NCI-H524 treated with DMSO at 0.1 percent for 48 hours (cell line): ENCODE measurements around the gene LHX3.

ENCODE experiments used
- DNase-seq: peaks from one replicate; lab custom pipeline; 2025; lab: John Stamatoyannopoulos, UW

Gene LHX3

GRCh38 chr9:136226680-136227407 is 21.9 kb upstream of the LHX3 start:
- DNase-seq, result no peak

- DNase-seq, result no peak
These were observed 21.1 kb upstream of the LHX3 start for GRCh38 chr9:136225748-136226679.

GRCh38 chr9:136225366-136225747 is 20.4 kb upstream of the LHX3 start:
- no peak for DNase-seq

- no peak for DNase-seq
These were observed 19.1 kb upstream of the LHX3 start for GRCh38 chr9:136223871-136224640.

- DNase-seq, result no peak
These were observed 18.0 kb upstream of the LHX3 start for GRCh38 chr9:136222906-136223285.

- DNase-seq, result no peak
These were observed 17.4 kb upstream of the LHX3 start for GRCh38 chr9:136222166-136222905.

GRCh38 chr9:136220017-136220729 is 15.2 kb upstream of the LHX3 start:
- no peak for DNase-seq

- DNase-seq, result peak; percentile 93
These were observed 14.3 kb upstream of the LHX3 start for GRCh38 chr9:136219276-136219675.

GRCh38 chr9:136218673-136219072 is 13.7 kb upstream of the LHX3 start:
- no peak for DNase-seq

- no peak for DNase-seq
These were observed 13.3 kb upstream of the LHX3 start for GRCh38 chr9:136218271-136218670.

GRCh38 chr9:136216541-136217244 is 11.8 kb upstream of the LHX3 start:
- DNase-seq, result no peak

- DNase-seq, result no peak
These were observed 8.8 kb upstream of the LHX3 start for GRCh38 chr9:136213733-136214132.

- DNase-seq, result no peak
These were observed 7.5 kb upstream of the LHX3 start for GRCh38 chr9:136212345-136212950.

GRCh38 chr9:136211441-136212344 is 6.8 kb upstream of the LHX3 start:
- DNase-seq, result no peak

GRCh38 chr9:136211006-136211405 is 6.1 kb upstream of the LHX3 start:
- DNase-seq, result no peak

- no peak for DNase-seq
These were observed 5.3 kb upstream of the LHX3 start for GRCh38 chr9:136210276-136210675.

GRCh38 chr9:136209786-136210185 is 4.9 kb upstream of the LHX3 start:
- no peak for DNase-seq

- DNase-seq, result no peak
These were observed 4.3 kb upstream of the LHX3 start for GRCh38 chr9:136209232-136209631.

- DNase-seq, result no peak
These were observed 3.7 kb upstream of the LHX3 start for GRCh38 chr9:136208675-136209074.
